Bronchial epithelial cell (primary cell): ENCODE measurements around the gene ST14. TPM values are rescaled to one million over a fixed set of nuclear protein-coding genes. Genes with fewer than 3 reads are reported as not detected.

ENCODE experiments used
- DNase-seq: peaks from one replicate; pipeline ENCODE4 v3.0.0-alpha.2; 2010; ENCODE audit warnings: low read depth
- FAIRE-seq: peaks from 2 replicates; lab custom pipeline; 2011; peaks lifted over from hg19 to GRCh38; lab: Jason Lieb, UNC
- H3K27me3 ChIP-seq: 2 replicates; pipeline ENCODE4 v1.5.1; 2011; ENCODE audit warnings: low read length; ENCODE audit not compliant: control insufficient read depth, insufficient read depth
- H3K36me3 ChIP-seq: 2 replicates; pipeline ENCODE4 v1.5.1; 2011; ENCODE audit warnings: low read length; ENCODE audit not compliant: control insufficient read depth, insufficient read depth
- H3K4me3 ChIP-seq: 2 replicates; pipeline ENCODE4 v1.5.1; 2011; ENCODE audit warnings: mild to moderate bottlenecking, low read depth, low read length, control low read depth
- CTCF ChIP-seq: IDR thresholded peaks from 2 replicates; pipeline ENCODE4 v1.5.1; 2011; ENCODE audit warnings: mild to moderate bottlenecking, moderate library complexity, low read length, control low read depth, inconsistent platforms; ENCODE audit not compliant: insufficient read depth, severe bottlenecking
- total RNA-seq: library from RNA; depleted of rRNA; stranded (reverse); fragments of >200 nt; gene quantifications from 2 replicates; pipeline ENCODE4 v1.2.1, GENCODE V29; 2014

Gene ST14
- total RNA-seq, 1 donor from 2014 or later, result 79.2 TPM

GRCh38 chr11:130180491-130180890, 20.9 kb downstream of the ST14 start:
- FAIRE-seq (no peak), DNase-seq (peak; percentile 80)
- no peak for TF ChIP-seq CTCF
- Histone ChIP-seq H3K27me3 (no peaks in the 10 kb centered on the region), H3K36me3 (peaks cover 2% of the 10 kb centered on the region), H3K4me3 (no peak overlapping the region)

GRCh38 chr11:130180896-130181294, 21.3 kb downstream of the ST14 start:
- DNase-seq (no peak), FAIRE-seq (no peak)
- Histone ChIP-seq H3K36me3 (peaks cover 2% of the 10 kb centered on the region), H3K4me3 (no peak overlapping the region), H3K27me3 (no peaks in the 10 kb centered on the region)
- TF ChIP-seq CTCF, result no peak

- FAIRE-seq (peak; percentile 60), DNase-seq (peak; percentile 91)
- H3K27me3 ChIP-seq, result no peaks in the 10 kb centered on the region
- TF ChIP-seq CTCF, result no peak
- H3K36me3 ChIP-seq, result peaks cover 2% of the 10 kb centered on the region
- H3K4me3 ChIP-seq, result no peak overlapping the region
Measured at GRCh38 chr11:130181295-130182272, 22.0 kb downstream of the ST14 start.

GRCh38 chr11:130183878-130184610, 24.5 kb downstream of the ST14 start:
- DNase-seq, result no peak
- no peak for FAIRE-seq
- no peak for TF ChIP-seq CTCF
- H3K27me3 ChIP-seq, result no peaks in the 10 kb centered on the region
- H3K4me3 ChIP-seq, result no peak overlapping the region
- H3K36me3 ChIP-seq, result peaks cover 10% of the 10 kb centered on the region

GRCh38 chr11:130187096-130187495, 27.5 kb downstream of the ST14 start:
- DNase-seq (no peak), FAIRE-seq (no peak)
- Histone ChIP-seq H3K27me3 (no peaks in the 10 kb centered on the region), H3K4me3 (no peak overlapping the region), H3K36me3 (peaks cover 20% of the 10 kb centered on the region)
- TF ChIP-seq CTCF, result no peak
